ENCODE measurements around the gene CD80. TPM values are rescaled to one million over a fixed set of nuclear protein-coding genes. Genes with fewer than 3 reads are reported as not detected.

Gene CD80
- total RNA-seq, 1 donor from 2014 or later, result not detected

DNA sequence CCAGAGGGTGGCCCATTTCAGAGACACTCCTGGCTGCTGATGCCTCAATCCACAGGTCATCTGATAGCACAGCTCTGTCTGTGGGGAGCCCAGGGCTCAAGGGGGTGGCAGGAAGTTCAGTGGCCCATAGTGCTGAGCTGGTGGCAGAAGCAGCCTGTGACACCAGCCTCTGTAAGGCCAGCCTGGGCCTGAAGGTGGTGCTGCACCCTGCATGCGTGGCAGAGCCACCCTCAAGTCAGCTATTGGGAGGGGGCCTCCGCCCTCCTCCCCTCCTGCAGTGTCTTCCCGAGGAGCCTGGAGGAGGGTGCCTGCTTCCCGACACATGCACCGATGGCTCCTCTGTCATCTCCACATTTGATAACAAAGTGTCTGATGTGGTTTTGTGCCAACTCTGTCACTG lies 41.3 kb upstream of the CD80 start:
- no peaks in the 10 kb centered on the region for H3K36me3 Mint-ChIP-seq (ENCODE audit: unreplicated experiment)

DNA sequence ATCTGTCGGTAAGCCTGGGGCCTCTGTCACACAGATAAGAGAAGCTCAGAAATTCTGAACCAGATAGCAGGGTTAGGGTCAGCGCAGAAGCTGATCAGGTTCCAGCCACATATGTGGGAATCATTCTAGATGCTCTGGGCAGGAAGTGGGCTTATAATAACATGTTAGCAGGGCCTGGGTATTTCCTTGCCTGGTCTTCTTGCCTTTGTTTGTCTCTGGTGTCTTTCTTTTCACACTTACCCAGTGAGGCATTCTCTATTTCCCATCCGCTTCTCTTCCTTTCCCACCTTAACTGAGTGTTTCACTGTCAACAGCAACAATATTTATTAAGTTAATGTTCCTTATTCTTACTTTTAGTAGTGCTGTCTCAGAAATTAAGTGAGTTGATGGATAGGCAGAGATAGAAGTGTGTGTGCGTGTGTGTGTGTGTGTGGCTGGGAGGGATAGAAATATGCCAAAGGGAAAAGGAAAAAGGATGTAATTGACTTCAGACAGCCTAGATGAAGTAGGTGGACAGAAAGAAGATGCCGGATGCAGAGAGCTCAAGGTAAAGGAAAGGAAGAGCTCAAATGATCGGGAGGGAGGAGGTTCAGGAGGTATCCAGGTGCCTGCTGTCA lies 40.3 kb upstream of the CD80 start:
- Mint-ChIP-seq H3K27ac (ENCODE audit: unreplicated experiment) (no peak overlapping the region), H3K27me3 (ENCODE audit: unreplicated experiment) (peaks cover 3% of the 10 kb centered on the region), H3K36me3 (ENCODE audit: unreplicated experiment) (no peaks in the 10 kb centered on the region), H3K4me3 (ENCODE audit: unreplicated experiment) (no peak overlapping the region), H3K4me1 (ENCODE audit: low read depth, unreplicated experiment) (peaks cover 3% of the 10 kb centered on the region), H3K9me3 (ENCODE audit: unreplicated experiment) (peaks cover 2% of the 10 kb centered on the region)
- DNase-seq, result no peak
- TF ChIP-seq CTCF (IDR thresholded peaks at IDR 0.05; ENCODE audit: partially characterized antibody, unreplicated experiment), result no peak

More for the DNA sequence above, 41.3 kb upstream of the CD80 start:
- Mint-ChIP-seq H3K27me3 (ENCODE audit: unreplicated experiment) (peaks cover 3% of the 10 kb centered on the region), H3K4me1 (ENCODE audit: low read depth, unreplicated experiment) (peaks cover 3% of the 10 kb centered on the region), H3K27ac (ENCODE audit: unreplicated experiment) (no peak overlapping the region), H3K9me3 (ENCODE audit: unreplicated experiment) (peaks cover 2% of the 10 kb centered on the region), H3K4me3 (ENCODE audit: unreplicated experiment) (no peak overlapping the region)
- peak; percentile 39 for DNase-seq
- no peak for TF ChIP-seq CTCF (IDR thresholded peaks at IDR 0.05; ENCODE audit: partially characterized antibody, unreplicated experiment)

DNA sequence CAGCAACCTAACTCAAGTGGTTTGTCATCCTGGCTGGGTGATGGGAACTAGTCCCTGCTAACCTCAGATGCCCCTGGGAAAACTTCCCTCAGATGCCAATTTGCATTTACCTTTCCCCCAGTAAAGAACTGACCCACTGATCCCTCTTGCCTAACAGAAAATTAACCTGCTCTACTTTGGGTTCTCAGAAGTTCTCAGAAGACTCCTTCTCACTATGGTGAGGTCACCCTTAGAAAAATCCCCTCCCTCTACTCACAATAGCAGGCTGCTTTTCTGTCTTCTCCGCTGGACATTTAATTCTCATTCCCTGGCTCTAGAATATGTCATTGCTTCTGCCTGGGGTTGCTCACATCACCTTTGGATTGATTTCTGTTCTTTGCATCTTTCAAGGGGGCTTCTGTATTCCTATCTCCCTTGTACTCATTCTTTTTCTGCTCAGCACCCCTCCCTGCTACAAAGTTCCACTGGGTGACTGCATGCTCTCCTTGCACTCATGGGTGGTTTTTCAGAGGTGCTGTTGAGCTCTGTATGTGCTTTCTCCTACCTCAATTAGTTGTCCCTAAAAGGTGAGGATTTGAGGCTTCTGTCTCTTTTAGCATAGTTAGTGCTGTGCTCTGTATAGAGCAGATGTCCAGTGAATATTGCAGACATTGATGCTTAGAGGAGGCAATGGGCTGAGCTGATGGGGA lies 39.1 kb upstream of the CD80 start:
- no peak overlapping the region for H3K4me3 Mint-ChIP-seq (ENCODE audit: unreplicated experiment)
- H3K27ac Mint-ChIP-seq (ENCODE audit: unreplicated experiment), result no peak overlapping the region
- H3K4me1 Mint-ChIP-seq (ENCODE audit: low read depth, unreplicated experiment), result peaks cover 3% of the 10 kb centered on the region
- H3K27me3 Mint-ChIP-seq (ENCODE audit: unreplicated experiment), result peaks cover 3% of the 10 kb centered on the region
- H3K9me3 Mint-ChIP-seq (ENCODE audit: unreplicated experiment), result peaks cover 2% of the 10 kb centered on the region
- H3K36me3 Mint-ChIP-seq (ENCODE audit: unreplicated experiment), result no peaks in the 10 kb centered on the region
- no peak for TF ChIP-seq CTCF (IDR thresholded peaks at IDR 0.05; ENCODE audit: partially characterized antibody, unreplicated experiment)
- DNase-seq, result no peak

DNA sequence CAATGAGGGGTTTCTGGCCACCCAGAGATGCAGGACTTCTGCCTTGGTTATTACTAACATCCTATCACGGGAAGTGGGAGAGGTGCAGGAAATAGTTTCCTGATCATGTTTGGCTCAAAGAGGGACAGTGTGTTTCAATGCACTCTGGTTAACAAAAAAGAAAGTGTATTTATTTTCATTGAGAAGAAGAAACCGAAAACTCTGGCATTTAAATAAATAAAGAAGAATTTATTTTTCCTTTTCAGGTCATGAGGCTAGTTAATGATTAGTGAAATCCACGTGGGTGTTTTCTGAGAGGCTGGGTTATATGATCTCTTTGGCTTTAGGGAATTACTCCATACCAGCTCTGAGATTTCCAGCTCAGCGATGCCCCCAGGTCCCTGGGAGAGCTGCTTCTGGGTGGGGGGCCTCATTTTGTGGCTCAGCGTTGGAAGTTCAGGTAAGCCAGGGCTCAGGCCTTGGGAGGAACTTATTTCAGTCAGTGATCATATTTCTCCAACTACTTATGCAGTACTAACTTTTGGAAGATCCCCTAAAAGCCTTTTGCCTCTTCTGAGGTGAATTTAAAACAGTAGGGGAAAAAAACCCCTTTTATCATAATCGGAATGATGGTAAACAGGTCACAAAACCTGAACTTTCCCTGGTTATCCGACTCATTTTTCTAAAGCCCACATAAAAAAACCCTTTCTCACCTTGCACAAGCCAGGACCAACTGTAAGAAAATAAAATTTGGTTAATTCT lies 38.3 kb upstream of the CD80 start, which contains the start of gene PLA1A:
PLA1A (plus strand) TSS at position 338 of the 741 bp plus-strand sequence; CDS start at position 367, 29 bp downstream.
- peaks cover 3% of the 10 kb centered on the region for H3K4me1 Mint-ChIP-seq (ENCODE audit: low read depth, unreplicated experiment)
- no peak for TF ChIP-seq CTCF (IDR thresholded peaks at IDR 0.05; ENCODE audit: partially characterized antibody, unreplicated experiment)
- peaks cover 3% of the 10 kb centered on the region for H3K27me3 Mint-ChIP-seq (ENCODE audit: unreplicated experiment)
- no peak within 1 kb of the TSS for H3K27ac Mint-ChIP-seq (ENCODE audit: unreplicated experiment)
- peaks cover 2% of the 10 kb centered on the region for H3K9me3 Mint-ChIP-seq (ENCODE audit: unreplicated experiment)
- H3K36me3 Mint-ChIP-seq (ENCODE audit: unreplicated experiment), result no peaks in the 10 kb centered on the region
- H3K4me3 Mint-ChIP-seq (ENCODE audit: unreplicated experiment), result no peak within 1 kb of the TSS
- DNase-seq, result no peak

Measured in glutamatergic neuron (in vitro differentiated cells).